Measurements from ENCODE around the gene APCDD1L.

DNA sequence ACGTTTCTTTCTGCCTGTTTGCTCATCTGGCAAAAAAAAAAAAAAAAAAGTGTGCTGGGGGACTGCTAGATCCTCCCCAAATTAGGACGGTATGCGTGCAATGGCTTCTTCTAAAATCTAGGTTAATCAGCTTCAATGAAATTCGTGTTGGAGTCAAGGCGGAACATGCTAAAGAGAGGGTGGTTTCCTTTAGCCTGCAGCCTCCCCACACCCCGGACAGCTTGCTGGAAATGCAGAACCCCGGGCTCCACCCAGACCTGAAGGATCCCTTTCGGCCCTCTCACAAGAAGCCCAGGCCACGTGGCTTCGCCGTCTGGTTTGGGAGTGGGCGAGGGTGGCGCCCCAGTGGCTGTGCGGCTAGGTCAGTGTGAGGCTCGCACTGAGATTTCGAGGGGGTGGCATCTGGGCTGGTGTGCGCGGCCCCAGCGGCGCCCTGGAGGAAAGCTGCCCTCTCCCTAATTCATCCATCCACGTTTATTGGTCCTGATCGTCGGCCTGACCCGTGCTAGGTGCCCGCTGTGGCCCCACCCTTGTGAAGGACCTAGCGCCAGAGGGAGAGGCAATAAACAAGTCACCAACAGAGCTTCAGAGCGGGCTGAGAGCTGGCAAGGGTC is 49.0 kb downstream of the APCDD1L start:
- TF ChIP-seq POLR2A (IDR thresholded peaks at IDR 0.05) = no peak
- TF ChIP-seq, protein P1, sequence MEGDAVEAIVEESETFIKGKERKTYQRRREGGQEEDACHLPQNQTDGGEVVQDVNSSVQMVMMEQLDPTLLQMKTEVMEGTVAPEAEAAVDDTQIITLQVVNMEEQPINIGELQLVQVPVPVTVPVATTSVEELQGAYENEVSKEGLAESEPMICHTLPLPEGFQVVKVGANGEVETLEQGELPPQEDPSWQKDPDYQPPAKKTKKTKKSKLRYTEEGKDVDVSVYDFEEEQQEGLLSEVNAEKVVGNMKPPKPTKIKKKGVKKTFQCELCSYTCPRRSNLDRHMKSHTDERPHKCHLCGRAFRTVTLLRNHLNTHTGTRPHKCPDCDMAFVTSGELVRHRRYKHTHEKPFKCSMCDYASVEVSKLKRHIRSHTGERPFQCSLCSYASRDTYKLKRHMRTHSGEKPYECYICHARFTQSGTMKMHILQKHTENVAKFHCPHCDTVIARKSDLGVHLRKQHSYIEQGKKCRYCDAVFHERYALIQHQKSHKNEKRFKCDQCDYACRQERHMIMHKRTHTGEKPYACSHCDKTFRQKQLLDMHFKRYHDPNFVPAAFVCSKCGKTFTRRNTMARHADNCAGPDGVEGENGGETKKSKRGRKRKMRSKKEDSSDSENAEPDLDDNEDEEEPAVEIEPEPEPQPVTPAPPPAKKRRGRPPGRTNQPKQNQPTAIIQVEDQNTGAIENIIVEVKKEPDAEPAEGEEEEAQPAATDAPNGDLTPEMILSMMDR (IDR thresholded peaks at IDR 0.05) = no peak

Data from esophagus squamous epithelium (tissue), 4 donors.